Measurements from ENCODE around the gene FRMD3. TPM values are rescaled to one million over a fixed set of nuclear protein-coding genes. Genes with fewer than 3 reads are reported as not detected.

The FRMD3 gene
- total RNA-seq, 1 experiment from 2014 or later, result 3.9 TPM

DNA sequence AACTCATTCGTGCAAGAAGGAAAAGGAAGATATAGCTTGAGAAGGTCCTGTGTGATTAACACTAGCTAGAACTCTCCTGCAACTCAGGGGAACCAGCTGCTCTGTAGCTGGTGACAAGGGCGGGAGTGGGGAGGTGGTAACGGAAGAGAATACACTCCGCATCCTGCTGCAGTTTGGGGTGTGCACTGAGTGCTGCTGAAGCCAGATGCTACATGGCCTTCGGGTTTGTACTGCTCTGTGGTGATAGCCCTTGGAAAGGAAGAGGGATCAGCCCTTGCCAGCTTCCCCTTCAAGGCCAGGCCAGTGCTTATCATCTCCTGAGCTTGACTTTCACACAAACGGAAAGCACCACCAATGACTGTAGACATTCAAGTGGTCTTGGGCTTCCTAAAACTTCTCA lies 34.3 kb downstream of the FRMD3 start:
- H3K4me2 ChIP-seq (ENCODE audit: low read length), result no peak overlapping the region
- POLR2A ChIA-PET (ENCODE audit: unreplicated experiment), result no interaction called here
- TF ChIP-seq EZH2phosphoT487 (IDR thresholded peaks at IDR 0.05; ENCODE audit: borderline replicate concordance, low read length), result no peak
- TF ChIP-seq, protein P1, sequence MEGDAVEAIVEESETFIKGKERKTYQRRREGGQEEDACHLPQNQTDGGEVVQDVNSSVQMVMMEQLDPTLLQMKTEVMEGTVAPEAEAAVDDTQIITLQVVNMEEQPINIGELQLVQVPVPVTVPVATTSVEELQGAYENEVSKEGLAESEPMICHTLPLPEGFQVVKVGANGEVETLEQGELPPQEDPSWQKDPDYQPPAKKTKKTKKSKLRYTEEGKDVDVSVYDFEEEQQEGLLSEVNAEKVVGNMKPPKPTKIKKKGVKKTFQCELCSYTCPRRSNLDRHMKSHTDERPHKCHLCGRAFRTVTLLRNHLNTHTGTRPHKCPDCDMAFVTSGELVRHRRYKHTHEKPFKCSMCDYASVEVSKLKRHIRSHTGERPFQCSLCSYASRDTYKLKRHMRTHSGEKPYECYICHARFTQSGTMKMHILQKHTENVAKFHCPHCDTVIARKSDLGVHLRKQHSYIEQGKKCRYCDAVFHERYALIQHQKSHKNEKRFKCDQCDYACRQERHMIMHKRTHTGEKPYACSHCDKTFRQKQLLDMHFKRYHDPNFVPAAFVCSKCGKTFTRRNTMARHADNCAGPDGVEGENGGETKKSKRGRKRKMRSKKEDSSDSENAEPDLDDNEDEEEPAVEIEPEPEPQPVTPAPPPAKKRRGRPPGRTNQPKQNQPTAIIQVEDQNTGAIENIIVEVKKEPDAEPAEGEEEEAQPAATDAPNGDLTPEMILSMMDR (conservative IDR thresholded peaks at IDR 0.05; ENCODE audit: low read depth, low read length), result no peak
- TF ChIP-seq EZH2 (IDR thresholded peaks at IDR 0.05; ENCODE audit: low read length, unreplicated experiment), result no peak
- intact Hi-C loops (cut with micrococcal nuclease), result no loop called here
- H3K27ac ChIP-seq (ENCODE audit: low read length), result no peak overlapping the region
- H3K79me2 ChIP-seq (ENCODE audit: low read length), result no peaks in the 10 kb centered on the region
- H3K4me3 ChIP-seq (ENCODE audit: low read length), result no peak overlapping the region
- H3K27me3 ChIP-seq (ENCODE audit: low read length), result no peaks in the 10 kb centered on the region
- ATAC-seq, result no peak
- peaks cover 6% of the 10 kb centered on the region; the same call in 1 of the 2 replicates for H3K4me1 ChIP-seq (ENCODE audit: insufficient read depth, low read length)
- CTCF ChIA-PET, result no interaction called here
- no peaks in the 10 kb centered on the region for H3K36me3 ChIP-seq (ENCODE audit: low read depth, low read length)
- H3K9me2 ChIP-seq (replicated peaks; ENCODE audit: low read length), result no peaks in the 10 kb centered on the region
- no peaks in the 10 kb centered on the region for H3K9me3 ChIP-seq (ENCODE audit: low read length)
- H3K9ac ChIP-seq (ENCODE audit: low read length), result no peak overlapping the region
- no peaks in the 10 kb centered on the region for H3F3A ChIP-seq (ENCODE audit: low read length, unreplicated experiment)
- no peak for DNase-seq
- no peaks in the 10 kb centered on the region for H4K20me1 ChIP-seq (ENCODE audit: low read length)
- H2AFZ ChIP-seq (ENCODE audit: low read length), result no peak overlapping the region
- BruUV-seq (replicated peaks), result no TSS peak

DNA sequence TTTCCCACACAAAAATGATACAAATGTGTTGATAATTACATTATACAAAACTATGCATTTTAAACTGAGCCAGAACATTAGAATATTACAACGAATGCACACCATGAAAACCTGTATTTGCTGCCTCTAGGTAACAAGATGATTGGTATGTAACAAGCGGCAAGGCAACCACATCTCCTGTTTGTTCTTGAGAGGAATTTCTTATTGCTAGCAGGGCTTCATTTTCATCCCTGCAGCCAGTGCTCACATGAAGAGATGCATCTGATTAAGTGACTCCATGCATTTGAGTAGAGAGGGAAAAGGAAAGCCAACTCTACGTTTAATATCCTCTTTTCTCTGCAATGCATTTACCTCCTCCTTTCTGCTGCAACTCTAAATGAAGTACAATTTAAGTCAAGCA lies 36.6 kb downstream of the FRMD3 start:
- H3K9me3 ChIP-seq (ENCODE audit: low read length), result no peaks in the 10 kb centered on the region
- H3K79me2 ChIP-seq (ENCODE audit: low read length), result no peaks in the 10 kb centered on the region
- BruUV-seq (replicated peaks), result no TSS peak
- H3K9me2 ChIP-seq (replicated peaks; ENCODE audit: low read length), result no peaks in the 10 kb centered on the region
- DNase-seq (no peak), ATAC-seq (peak; percentile 22; the same call in 1 of the 2 replicates)
- no peak overlapping the region for H2AFZ ChIP-seq (ENCODE audit: low read length)
- H3K27ac ChIP-seq (ENCODE audit: low read length), result no peak overlapping the region
- intact Hi-C loops (cut with micrococcal nuclease), result no loop called here
- no peaks in the 10 kb centered on the region for H3K27me3 ChIP-seq (ENCODE audit: low read length)
- peaks cover 6% of the 10 kb centered on the region; the same call in 1 of the 2 replicates for H3K4me1 ChIP-seq (ENCODE audit: insufficient read depth, low read length)
- H4K20me1 ChIP-seq (ENCODE audit: low read length), result no peaks in the 10 kb centered on the region
- POLR2A ChIA-PET (ENCODE audit: unreplicated experiment), result no interaction called here
- TF ChIP-seq EZH2phosphoT487 (IDR thresholded peaks at IDR 0.05; ENCODE audit: borderline replicate concordance, low read length) (no peak), EZH2 (IDR thresholded peaks at IDR 0.05; ENCODE audit: low read length, unreplicated experiment) (no peak)
- TF ChIP-seq, protein P1 (conservative IDR thresholded peaks at IDR 0.05; ENCODE audit: low read depth, low read length), result no peak
- no peak overlapping the region for H3K4me2 ChIP-seq (ENCODE audit: low read length)
- no peaks in the 10 kb centered on the region for H3K36me3 ChIP-seq (ENCODE audit: low read depth, low read length)
- CTCF ChIA-PET, result no interaction called here
- H3K9ac ChIP-seq (ENCODE audit: low read length), result no peak overlapping the region
- H3K4me3 ChIP-seq (ENCODE audit: low read length), result no peak overlapping the region
- no peaks in the 10 kb centered on the region for H3F3A ChIP-seq (ENCODE audit: low read length, unreplicated experiment)

GRCh38 chr9:83497441-83497840 lies 40.8 kb downstream of the FRMD3 start:
- BruUV-seq (replicated peaks), result no TSS peak
- H3K4me1 ChIP-seq (ENCODE audit: insufficient read depth, low read length), result peaks cover 6% of the 10 kb centered on the region; the same call in 1 of the 2 replicates
- POLR2A ChIA-PET (ENCODE audit: unreplicated experiment), result no interaction called here
- no peaks in the 10 kb centered on the region for H3F3A ChIP-seq (ENCODE audit: low read length, unreplicated experiment)
- H2AFZ ChIP-seq (ENCODE audit: low read length), result no peak overlapping the region
- no peaks in the 10 kb centered on the region for H3K27me3 ChIP-seq (ENCODE audit: low read length)
- intact Hi-C loops (cut with micrococcal nuclease), result no loop called here
- TF ChIP-seq, protein P1 (conservative IDR thresholded peaks at IDR 0.05; ENCODE audit: low read depth, low read length), result no peak
- TF ChIP-seq EZH2 (IDR thresholded peaks at IDR 0.05; ENCODE audit: low read length, unreplicated experiment) (no peak), EZH2phosphoT487 (IDR thresholded peaks at IDR 0.05; ENCODE audit: borderline replicate concordance, low read length) (no peak)
- H3K27ac ChIP-seq (ENCODE audit: low read length), result no peak overlapping the region
- no peaks in the 10 kb centered on the region for H3K79me2 ChIP-seq (ENCODE audit: low read length)
- no peak for ATAC-seq
- no peaks in the 10 kb centered on the region for H3K9me3 ChIP-seq (ENCODE audit: low read length)
- CTCF ChIA-PET, result no interaction called here
- no peak overlapping the region for H3K4me3 ChIP-seq (ENCODE audit: low read length)
- H3K9ac ChIP-seq (ENCODE audit: low read length), result no peak overlapping the region
- H4K20me1 ChIP-seq (ENCODE audit: low read length), result no peaks in the 10 kb centered on the region
- DNase-seq, result no peak
- no peak overlapping the region for H3K4me2 ChIP-seq (ENCODE audit: low read length)
- no peaks in the 10 kb centered on the region for H3K36me3 ChIP-seq (ENCODE audit: low read depth, low read length)
- H3K9me2 ChIP-seq (replicated peaks; ENCODE audit: low read length), result no peaks in the 10 kb centered on the region
